Subcutaneous adipose tissue (tissue), 4 donors: ENCODE results near the gene TOX4. TPM values are rescaled to one million over a fixed set of nuclear protein-coding genes. Genes with fewer than 3 reads are reported as not detected.

Experiments used
- CTCF ChIP-seq: fragments of 450-650 bp; IDR thresholded peaks from one replicate; pipeline ENCODE4 v1.5.1; 2016; ENCODE audit warnings: low read depth, mild to moderate bottlenecking, control low read depth, antibody characterized with exemption, moderate library complexity
- small RNA-seq: library from RNA; depleted of rRNA; stranded (forward); fragments of <200 nt; gene quantifications from one replicate; pipeline ENCODE3, GENCODE V24; 2016
- total RNA-seq, 4 donors: library from RNA; depleted of rRNA; stranded (reverse); fragments of >200 nt; gene quantifications; one replicate each; pipeline ENCODE4 v1.1.0, GENCODE V29; 2016

Gene TOX4
- total RNA-seq, 4 donors from 2014 or later = 46.4 to 57.6 (median 49.2) TPM

- TF ChIP-seq CTCF = no peak
These were observed 64.5 kb downstream of the TOX4 start for GRCh38 chr14:21541413-21542074.

- no peak for TF ChIP-seq CTCF
These were observed 66.5 kb downstream of the TOX4 start for GRCh38 chr14:21543521-21543960.

GRCh38 chr14:21543963-21544362 is 67.0 kb downstream of the TOX4 start:
- TF ChIP-seq CTCF = no peak

Small RNA genes lying within 50 kb of the gene (small RNA-seq; reads per million reads assigned to genes)
- gene RN7SL650P = not detected

Other genes starting within 250 kb of the TOX4 start
- 100 to 1,000 TPM; 298 to 466 (median 406) TPM for gene HNRNPC, start 207.8 kb upstream of the TOX4 start, total RNA-seq
- under 1 TPM in 3 of 4 donors, not detected in 1; 0.16 to 0.68 (median 0.22) TPM for gene RPGRIP1, start 197.1 kb upstream of the TOX4 start, total RNA-seq
- 10 to 100 TPM; 54.8 to 73.7 (median 57.7) TPM for gene SUPT16H, start 93.2 kb upstream of the TOX4 start, total RNA-seq
- 10 to 100 TPM; 46.9 to 60.5 (median 53.1) TPM for gene CHD8, start 21.1 kb upstream of the TOX4 start, total RNA-seq
- 10 to 100 TPM; 19.6 to 31.1 (median 23.4) TPM for gene RAB2B, start 236 bp upstream of the TOX4 start, total RNA-seq
- gene METTL3, start 34.1 kb downstream of the TOX4 start, total RNA-seq = 10 to 100 TPM; 29.8 to 46.9 (median 40.1) TPM
- 1 to 10 TPM in 3 of 4 donors, under 1 TPM in 1; 0.65 to 6.6 (median 3.6) TPM for gene SALL2, start 49.2 kb downstream of the TOX4 start, total RNA-seq
- gene OR10G3, start 102.9 kb downstream of the TOX4 start, total RNA-seq = not detected
- gene OR10G2, start 157.7 kb downstream of the TOX4 start, total RNA-seq = not detected
- gene OR4E2, start 176.6 kb downstream of the TOX4 start, total RNA-seq = not detected
- gene OR4E1, start 196.6 kb downstream of the TOX4 start, total RNA-seq = not detected